HepG2 (cell line): ENCODE measurements around the gene NOTUM. TPM values are rescaled to one million over a fixed set of nuclear protein-coding genes. Genes with fewer than 3 reads are reported as not detected.
A peak's percentile ranks its signal among the peaks of the same experiment; 100 is the strongest.

ENCODE experiments used
- AGO2 ChIP-seq: fragments of 200-400 bp; formaldehyde crosslinking; optimal IDR thresholded peaks from 2 replicates; pipeline ENCODE3; 2017; ENCODE audit warnings: mild to moderate bottlenecking, low read depth, low read length, moderate library complexity
- CSRNP2 ChIP-seq: sonication (generic); formaldehyde crosslinking; conservative IDR thresholded peaks from 2 replicates; pipeline ENCODE4 v1.8.0; 2022; ENCODE audit warnings: low read depth, missing genetic modification reagents
- FOXA3 ChIP-seq: IDR thresholded peaks from 2 replicates; pipeline ENCODE4 v1.6.1; 2016; ENCODE audit warnings: missing genetic modification reagents, missing compliant biosample characterization
- FOXM1 ChIP-seq: sonication (generic); formaldehyde crosslinking; IDR thresholded peaks from 2 replicates; pipeline ENCODE4 v1.5.0; 2020; ENCODE audit warnings: missing genetic modification reagents
- GABPB1 ChIP-seq: IDR thresholded peaks from 2 replicates; pipeline ENCODE4 v1.6.1; 2016; ENCODE audit warnings: mild to moderate bottlenecking, missing genetic modification reagents, moderate library complexity, missing compliant biosample characterization
- HMG20B ChIP-seq: conservative IDR thresholded peaks from 2 replicates; pipeline ENCODE4 v1.6.1; 2016; ENCODE audit warnings: missing genetic modification reagents, missing compliant biosample characterization
- KAT7 ChIP-seq: IDR thresholded peaks from 2 replicates; pipeline ENCODE4 v1.6.1; 2018; ENCODE audit warnings: borderline replicate concordance, missing compliant biosample characterization
- KAT8 ChIP-seq: IDR thresholded peaks from 2 replicates; pipeline ENCODE4 v1.6.1; 2016; ENCODE audit warnings: missing genetic modification reagents, missing compliant biosample characterization
- KDM4B ChIP-seq: sonication (generic); formaldehyde crosslinking; IDR thresholded peaks from 2 replicates; pipeline ENCODE4 v1.4.0; 2020; ENCODE audit warnings: missing genetic modification reagents
- KLF16 ChIP-seq, 2 experiments: sonication (generic) in 1 of 2; formaldehyde crosslinking in 1 of 2; IDR thresholded peaks; 2 replicates each; pipeline versions ENCODE4 v1.6.1 to v1.8.0; 2016 to 2023; ENCODE audit warnings: missing genetic modification reagents in 2 of 2, missing compliant biosample characterization in 1 of 2
- NCOA2 ChIP-seq: sonication (generic); formaldehyde crosslinking; IDR thresholded peaks from 2 replicates; pipeline ENCODE4 v1.8.0; 2022; ENCODE audit warnings: inconsistent platforms
- NFKBIZ ChIP-seq: IDR thresholded peaks from 2 replicates; pipeline ENCODE4 v1.6.1; 2018; ENCODE audit warnings: missing genetic modification reagents, missing compliant biosample characterization
- NFRKB ChIP-seq: fragments of 450-650 bp; IDR thresholded peaks from 2 replicates; pipeline ENCODE4 v1.6.1; 2017
- PAF1 ChIP-seq: IDR thresholded peaks from 2 replicates; pipeline ENCODE4 v1.6.1; 2016; ENCODE audit warnings: missing genetic modification reagents, missing compliant biosample characterization
- PCBP1 ChIP-seq: fragments of 200-400 bp; formaldehyde crosslinking; IDR thresholded peaks from 2 replicates; pipeline ENCODE4 v1.6.1; 2017; ENCODE audit warnings: mild to moderate bottlenecking, low read depth, low read length, borderline replicate concordance
- TBL1XR1 ChIP-seq: fragments of 150-350 bp; IDR thresholded peaks from 2 replicates; pipeline ENCODE4 v1.6.1; 2014; ENCODE audit warnings: borderline replicate concordance, low read length; ENCODE audit not compliant: partially characterized antibody
- ZNF296 ChIP-seq: sonication (generic); formaldehyde crosslinking; conservative IDR thresholded peaks from 2 replicates; pipeline ENCODE4 v1.5.0; 2020; ENCODE audit warnings: mild to moderate bottlenecking, missing genetic modification reagents
- ZNF30 ChIP-seq: sonication (generic); formaldehyde crosslinking; IDR thresholded peaks from 2 replicates; pipeline ENCODE4 v1.5.0; 2020; ENCODE audit warnings: mild to moderate bottlenecking, missing genetic modification reagents
- ZNF749 ChIP-seq: sonication (generic); formaldehyde crosslinking; IDR thresholded peaks from 2 replicates; pipeline ENCODE4 v1.8.0; 2022; ENCODE audit warnings: mild to moderate bottlenecking, missing genetic modification reagents, moderate library complexity, borderline replicate concordance
- ZNF883 ChIP-seq: sonication (generic); formaldehyde crosslinking; IDR thresholded peaks from 2 replicates; pipeline ENCODE4 v1.5.1; 2020; ENCODE audit warnings: mild to moderate bottlenecking, missing genetic modification reagents; ENCODE audit errors: not compliant biosample characterization
- ZNF891 ChIP-seq: sonication (generic); formaldehyde crosslinking; IDR thresholded peaks from 2 replicates; pipeline ENCODE4 v1.5.0; 2020; ENCODE audit warnings: mild to moderate bottlenecking, missing genetic modification reagents
- polyA plus RNA-seq, 8 experiments: library from polyadenylated mRNA; depleted of rRNA in 3 of 8; stranded (reverse) in 7 of 8; unstranded in 1 of 8; fragments of >200 nt; fragmentation: Illumina TruSeq in 4 of 8; extraction: Trizol in 4 of 8; gene quantifications; 2 replicates each; pipeline versions ENCODE4 v1.2.1 to v1.2.3, GENCODE V29; 2011 to 2016; ENCODE audit warnings: low read depth in 4 of 8, missing spikeins in 1 of 8, mixed read lengths in 1 of 8; ENCODE audit not compliant: insufficient read depth in 1 of 8
- total RNA-seq, 5 experiments: library from RNA; depleted of rRNA; stranded (reverse); fragments of >200 nt; fragmentation: Illumina TruSeq; extraction: Trizol; gene quantifications; 2 replicates each; pipeline ENCODE4 v1.2.3, GENCODE V29; 2016; ENCODE audit warnings: low read depth in 1 of 5
- TF ChIP-seq, protein P1 (sequence below): IDR thresholded peaks from 2 replicates; pipeline ENCODE4 v1.6.1; 2018; ENCODE audit warnings: missing genetic modification reagents, mild to moderate bottlenecking, missing compliant biosample characterization
- TF ChIP-seq, protein P2 (sequence below): IDR thresholded peaks from 2 replicates; pipeline ENCODE4 v1.6.1; 2016; ENCODE audit warnings: missing biosample characterization, missing genetic modification reagents, low read depth
- TF ChIP-seq, protein P3 (sequence below): sonication (generic); formaldehyde crosslinking; IDR thresholded peaks from 2 replicates; pipeline ENCODE4 v1.4.0; 2020; ENCODE audit warnings: missing genetic modification reagents

NOTUM gene
- total and polyA plus RNA-seq, 2 of the 13 experiments (the other 11 are each of a cell fraction or from before 2014, with no cell fraction given): 150 to 160 TPM

GRCh38 chr17:81951785-81952684 lies 9.0 kb downstream of the NOTUM start (continued):
- TF ChIP-seq PAF1 (peak; percentile 96), NFKBIZ (CRISPR knock-in tag) (0 out of 2 replicates have a peak, but pooled peaks have one; percentile 20), ZNF891 (no peak), FOXM1 (CRISPR knock-in tag) (no peak), FOXA3 (CRISPR knock-in tag) (0 out of 2 replicates have a peak, but pooled peaks have one; percentile 13), NCOA2 (CRISPR knock-in tag) (peak; percentile 28; the same call in 1 of the 2 replicates), KDM4B (CRISPR knock-in tag) (no peak), AGO2 (peak; percentile 60), CSRNP2 (CRISPR knock-in tag) (no peak), GABPB1 (CRISPR knock-in tag) (0 out of 2 replicates have a peak, but pooled peaks have one; percentile 3), KAT8 (CRISPR knock-in tag) (0 out of 2 replicates have a peak, but pooled peaks have one; percentile 20), KLF16 (CRISPR knock-in tag; IDR thresholded peaks at IDR 0.05) (peak in 1 of 2 experiments; percentile 22; a peak in 1 of 4 replicates), PCBP1 (peak; percentile 99), ZNF749 (no peak), KAT7 (CRISPR knock-in tag) (no peak), ZNF296 (CRISPR knock-in tag) (no peak), ZNF30 (no peak), TBL1XR1 (no peak), HMG20B (CRISPR knock-in tag) (0 out of 2 replicates have a peak, but pooled peaks have one; percentile 37), NFRKB (no peak), ZNF883 (CRISPR knock-in tag) (no peak)
- TF ChIP-seq, protein P1, sequence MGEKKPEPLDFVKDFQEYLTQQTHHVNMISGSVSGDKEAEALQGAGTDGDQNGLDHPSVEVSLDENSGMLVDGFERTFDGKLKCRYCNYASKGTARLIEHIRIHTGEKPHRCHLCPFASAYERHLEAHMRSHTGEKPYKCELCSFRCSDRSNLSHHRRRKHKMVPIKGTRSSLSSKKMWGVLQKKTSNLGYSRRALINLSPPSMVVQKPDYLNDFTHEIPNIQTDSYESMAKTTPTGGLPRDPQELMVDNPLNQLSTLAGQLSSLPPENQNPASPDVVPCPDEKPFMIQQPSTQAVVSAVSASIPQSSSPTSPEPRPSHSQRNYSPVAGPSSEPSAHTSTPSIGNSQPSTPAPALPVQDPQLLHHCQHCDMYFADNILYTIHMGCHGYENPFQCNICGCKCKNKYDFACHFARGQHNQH (CRISPR knock-in tag): 0 out of 2 replicates have a peak, but pooled peaks have one; percentile 24
- TF ChIP-seq, protein P2, sequence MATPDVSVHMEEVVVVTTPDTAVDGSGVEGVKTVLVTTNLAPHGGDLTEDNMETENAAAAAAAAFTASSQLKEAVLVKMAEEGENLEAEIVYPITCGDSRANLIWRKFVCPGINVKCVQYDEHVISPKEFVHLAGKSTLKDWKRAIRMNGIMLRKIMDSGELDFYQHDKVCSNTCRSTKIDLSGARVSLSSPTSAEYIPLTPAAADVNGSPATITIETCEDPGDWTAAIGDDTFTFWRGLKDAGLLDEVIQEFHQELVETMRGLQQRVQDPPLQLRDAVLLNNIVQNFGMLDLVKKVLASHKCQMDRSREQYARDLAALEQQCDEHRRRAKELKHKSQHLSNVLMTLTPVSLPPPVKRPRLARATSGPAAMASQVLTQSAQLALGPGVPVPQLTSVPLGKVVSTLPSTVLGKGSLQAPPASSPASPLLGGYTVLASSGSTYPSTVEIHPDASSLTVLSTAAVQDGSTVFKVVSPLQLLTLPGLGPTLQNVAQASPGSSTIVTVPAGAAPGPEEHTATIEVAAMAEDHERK (CRISPR knock-in tag): no peak
- TF ChIP-seq, protein P3, sequence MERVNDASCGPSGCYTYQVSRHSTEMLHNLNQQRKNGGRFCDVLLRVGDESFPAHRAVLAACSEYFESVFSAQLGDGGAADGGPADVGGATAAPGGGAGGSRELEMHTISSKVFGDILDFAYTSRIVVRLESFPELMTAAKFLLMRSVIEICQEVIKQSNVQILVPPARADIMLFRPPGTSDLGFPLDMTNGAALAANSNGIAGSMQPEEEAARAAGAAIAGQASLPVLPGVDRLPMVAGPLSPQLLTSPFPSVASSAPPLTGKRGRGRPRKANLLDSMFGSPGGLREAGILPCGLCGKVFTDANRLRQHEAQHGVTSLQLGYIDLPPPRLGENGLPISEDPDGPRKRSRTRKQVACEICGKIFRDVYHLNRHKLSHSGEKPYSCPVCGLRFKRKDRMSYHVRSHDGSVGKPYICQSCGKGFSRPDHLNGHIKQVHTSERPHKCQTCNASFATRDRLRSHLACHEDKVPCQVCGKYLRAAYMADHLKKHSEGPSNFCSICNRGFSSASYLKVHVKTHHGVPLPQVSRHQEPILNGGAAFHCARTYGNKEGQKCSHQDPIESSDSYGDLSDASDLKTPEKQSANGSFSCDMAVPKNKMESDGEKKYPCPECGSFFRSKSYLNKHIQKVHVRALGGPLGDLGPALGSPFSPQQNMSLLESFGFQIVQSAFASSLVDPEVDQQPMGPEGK (CRISPR knock-in tag): peak; percentile 35; the same call in 1 of the 2 replicates
